GM12878 (cell line): Measurements from ENCODE around the gene CHST15.

Source experiments
- CTCF ChIP-seq, 3 experiments: IDR thresholded peaks in 2 of 3; conservative IDR thresholded peaks in 1 of 3; 2 replicates each; pipeline ENCODE4 v1.5.1; 2011; ENCODE audit warnings: low read depth in 3 of 3, low read length in 3 of 3, mild to moderate bottlenecking in 3 of 3, control low read depth in 2 of 3, moderate library complexity in 2 of 3, inconsistent platforms in 1 of 3, mixed read lengths in 1 of 3; ENCODE audit not compliant: control insufficient read depth in 2 of 3, insufficient read depth in 1 of 3; ENCODE audit errors: extremely low read depth in 1 of 3
- SP1 ChIP-seq: IDR thresholded peaks from one replicate; pipeline ENCODE4 v1.6.1; 2011; ENCODE audit warnings: low read depth, low read length
- TF ChIP-seq, protein P1 (sequence below): IDR thresholded peaks from 2 replicates; pipeline ENCODE4 v1.6.1; 2011; ENCODE audit warnings: borderline replicate concordance, low read depth, mild to moderate bottlenecking, moderate library complexity, low read length; ENCODE audit not compliant: insufficient read depth, poor library complexity, severe bottlenecking

DNA sequence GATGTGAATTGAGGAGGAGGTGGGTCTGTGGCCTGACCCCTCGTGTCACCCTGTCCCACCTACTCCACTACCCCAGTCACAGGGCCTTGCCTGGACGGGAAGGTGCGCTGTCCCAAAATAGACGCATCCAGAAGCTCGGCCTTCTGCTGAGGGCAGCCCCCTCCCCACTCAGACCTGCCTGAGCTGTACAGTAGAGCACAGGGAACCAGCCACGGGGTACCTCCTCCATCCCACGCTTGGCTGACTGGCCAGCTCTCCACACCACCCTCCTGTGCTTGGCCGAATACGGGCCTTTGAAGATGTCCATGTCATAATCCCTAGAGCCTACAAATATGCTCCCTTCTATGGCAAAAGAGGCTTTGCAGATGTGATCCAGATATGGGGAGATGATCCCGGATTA, 88.3 kb downstream of the CHST15 start:
- TF ChIP-seq CTCF (IDR thresholded peaks at IDR 0.05 in 2 of 3, conservative IDR thresholded peaks at IDR 0.05 in 1 of 3; ENCODE audit: control insufficient read depth in 2 of 3, extremely low read depth in 1 of 3, insufficient read depth in 1 of 3, low read depth in 3 of 3, low read length in 3 of 3) (no peak), SP1 (no peak)
- TF ChIP-seq, protein P1, sequence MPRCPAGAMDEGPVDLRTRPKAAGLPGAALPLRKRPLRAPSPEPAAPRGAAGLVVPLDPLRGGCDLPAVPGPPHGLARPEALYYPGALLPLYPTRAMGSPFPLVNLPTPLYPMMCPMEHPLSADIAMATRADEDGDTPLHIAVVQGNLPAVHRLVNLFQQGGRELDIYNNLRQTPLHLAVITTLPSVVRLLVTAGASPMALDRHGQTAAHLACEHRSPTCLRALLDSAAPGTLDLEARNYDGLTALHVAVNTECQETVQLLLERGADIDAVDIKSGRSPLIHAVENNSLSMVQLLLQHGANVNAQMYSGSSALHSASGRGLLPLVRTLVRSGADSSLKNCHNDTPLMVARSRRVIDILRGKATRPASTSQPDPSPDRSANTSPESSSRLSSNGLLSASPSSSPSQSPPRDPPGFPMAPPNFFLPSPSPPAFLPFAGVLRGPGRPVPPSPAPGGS, result no peak
